HepG2 (cell line): Measurements from ENCODE around the gene PAPPA. TPM values are rescaled to one million over a fixed set of nuclear protein-coding genes. Genes with fewer than 3 reads are reported as not detected.

Experiments used
- CBX1 ChIP-seq: IDR thresholded peaks from one replicate; pipeline ENCODE4 v1.6.1; 2016; ENCODE audit warnings: antibody characterized with exemption, low read depth
- CCAR2 ChIP-seq: fragments of 200-400 bp; formaldehyde crosslinking; optimal IDR thresholded peaks from 2 replicates; pipeline ENCODE3; 2018; ENCODE audit warnings: low read depth, mild to moderate bottlenecking, low read length, moderate library complexity
- FOXK1 ChIP-seq: sonication (generic); formaldehyde crosslinking; IDR thresholded peaks from 2 replicates; pipeline ENCODE4 v1.4.0; 2020; ENCODE audit warnings: low read depth, missing genetic modification reagents, borderline replicate concordance
- HDAC6 ChIP-seq: fragments of 200-600 bp; sonication (generic); IDR thresholded peaks from 2 replicates; pipeline ENCODE4 v1.7.0; 2017; ENCODE audit warnings: mild to moderate bottlenecking, antibody characterized with exemption, low read length, low read depth
- KLF15 ChIP-seq: sonication (generic); formaldehyde crosslinking; IDR thresholded peaks from 2 replicates; pipeline ENCODE4 v1.8.1; 2023; ENCODE audit warnings: borderline replicate concordance, mild to moderate bottlenecking, inconsistent platforms, missing genetic modification reagents, mixed read lengths
- LRRFIP1 ChIP-seq: sonication (generic); formaldehyde crosslinking; conservative IDR thresholded peaks from 2 replicates; pipeline ENCODE4 v1.4.0; 2020; ENCODE audit warnings: missing genetic modification reagents
- NBN ChIP-seq: fragments of 450-650 bp; conservative IDR thresholded peaks from 2 replicates; pipeline ENCODE4 v1.6.1; 2017
- NFAT5 ChIP-seq: sonication (generic); formaldehyde crosslinking; IDR thresholded peaks from 2 replicates; pipeline ENCODE4 v1.4.0; 2020; ENCODE audit warnings: missing genetic modification reagents
- RORA ChIP-seq: sonication (generic); formaldehyde crosslinking; IDR thresholded peaks from 2 replicates; pipeline ENCODE4 v1.5.0; 2020; ENCODE audit warnings: mild to moderate bottlenecking, missing genetic modification reagents, moderate library complexity
- ZEB1 ChIP-seq: IDR thresholded peaks from 2 replicates; pipeline ENCODE4 v1.6.1; 2012; ENCODE audit warnings: mild to moderate bottlenecking, low read depth, inconsistent platforms; ENCODE audit not compliant: insufficient replicate concordance
- ZFP36L1 ChIP-seq: sonication (generic); formaldehyde crosslinking; IDR thresholded peaks from 2 replicates; pipeline ENCODE4 v1.8.0; 2022; ENCODE audit warnings: mild to moderate bottlenecking, missing genetic modification reagents, moderate library complexity
- ZFP90 ChIP-seq: sonication (generic); formaldehyde crosslinking; IDR thresholded peaks from 2 replicates; pipeline ENCODE4 v1.8.0; 2022; ENCODE audit warnings: missing genetic modification reagents, mild to moderate bottlenecking, inconsistent platforms, borderline replicate concordance
- ZNF160 ChIP-seq: sonication (generic); formaldehyde crosslinking; IDR thresholded peaks from 2 replicates; pipeline ENCODE4 v1.8.0; 2022; ENCODE audit warnings: mild to moderate bottlenecking, inconsistent platforms, missing genetic modification reagents
- ZNF276 ChIP-seq: sonication (generic); formaldehyde crosslinking; IDR thresholded peaks from 2 replicates; pipeline ENCODE4 v1.4.0; 2020; ENCODE audit warnings: mild to moderate bottlenecking, low read depth, missing genetic modification reagents
- ZNF354B ChIP-seq: sonication (generic); formaldehyde crosslinking; IDR thresholded peaks from 2 replicates; pipeline ENCODE4 v1.8.0; 2022; ENCODE audit warnings: mild to moderate bottlenecking, missing genetic modification reagents
- ZNF430 ChIP-seq: sonication (generic); formaldehyde crosslinking; IDR thresholded peaks from 2 replicates; pipeline ENCODE4 v1.9.0; 2021; ENCODE audit warnings: mild to moderate bottlenecking, missing genetic modification reagents
- ZNF512 ChIP-seq: sonication (generic); formaldehyde crosslinking; IDR thresholded peaks from 2 replicates; pipeline ENCODE4 v1.4.0; 2020; ENCODE audit warnings: mild to moderate bottlenecking, missing genetic modification reagents
- ZNF576 ChIP-seq: sonication (generic); formaldehyde crosslinking; IDR thresholded peaks from 2 replicates; pipeline ENCODE4 v1.4.0; 2020; ENCODE audit warnings: mild to moderate bottlenecking, missing genetic modification reagents
- polyA plus RNA-seq, 8 experiments: library from polyadenylated mRNA; depleted of rRNA in 3 of 8; stranded (reverse) in 7 of 8; unstranded in 1 of 8; fragments of >200 nt; fragmentation: Illumina TruSeq in 4 of 8; extraction: Trizol in 4 of 8; gene quantifications; 2 replicates each; pipeline versions ENCODE4 v1.2.1 to v1.2.3, GENCODE V29; 2011 to 2016; ENCODE audit warnings: low read depth in 4 of 8, missing spikeins in 1 of 8, mixed read lengths in 1 of 8; ENCODE audit not compliant: insufficient read depth in 1 of 8
- total RNA-seq, 5 experiments: library from RNA; depleted of rRNA; stranded (reverse); fragments of >200 nt; fragmentation: Illumina TruSeq; extraction: Trizol; gene quantifications; 2 replicates each; pipeline ENCODE4 v1.2.3, GENCODE V29; 2016; ENCODE audit warnings: low read depth in 1 of 5

The PAPPA gene
- total and polyA plus RNA-seq, 2 of the 13 experiments (the other 11 are each of a cell fraction or from before 2014, with no cell fraction given), result 0.09 to 0.11 TPM

- TF ChIP-seq NFAT5 (CRISPR knock-in tag) (no peak), ZNF576 (no peak), CCAR2 (no peak), HDAC6 (no peak), FOXK1 (CRISPR knock-in tag) (peak; percentile 54; the same call in 1 of the 2 replicates), ZNF354B (no peak), RORA (no peak), ZFP36L1 (CRISPR knock-in tag) (no peak), NBN (no peak), ZNF160 (CRISPR knock-in tag) (no peak), ZNF512 (no peak), KLF15 (CRISPR knock-in tag) (no peak), ZFP90 (CRISPR knock-in tag) (peak; percentile 76; the same call in 1 of the 2 replicates), ZEB1 (no peak), ZNF276 (CRISPR knock-in tag) (no peak), CBX1 (no peak), LRRFIP1 (CRISPR knock-in tag) (no peak), ZNF430 (CRISPR knock-in tag) (no peak)
Observed at GRCh38 chr9:116204252-116204882, 50.8 kb downstream of the PAPPA start (continued).
